Panc1 (cell line): ENCODE measurements around the gene B9D1. TPM values are rescaled to one million over a fixed set of nuclear protein-coding genes. Genes with fewer than 3 reads are reported as not detected.

ENCODE experiments used
- ATAC-seq: fragments of 200-7000 bp; cut with Tn5 transposase; 2 replicates; pipeline ENCODE4 v1.9.1; 2020; ENCODE audit warnings: mild to moderate bottlenecking, moderate library complexity
- BruUV-seq: library from RNA; stranded (reverse); fragments of 400-500 nt; replicated peaks from 2 replicates; lab custom pipeline; 2021; lab: Mats Ljungman, UMichigan
- CTCF ChIA-PET: fragments of 300-600 bp; sonication (Branson Sonifier 250); formaldehyde crosslinking; loops from one replicate; lab custom pipeline; 2022; ENCODE audit warnings: antibody characterized with exemption; lab: Charles Lee
- POLR2A ChIA-PET: fragments of 300-600 bp; sonication (Branson Sonifier 250); formaldehyde crosslinking; loops from one replicate; lab custom pipeline; 2022; ENCODE audit warnings: antibody characterized with exemption; lab: Charles Lee
- DNase-seq: peaks from one replicate; pipeline ENCODE4 v3.0.0-alpha.2; 2010; ENCODE audit warnings: low read depth, low spot score
- H3K27ac ChIP-seq: 2 replicates; pipeline ENCODE4 v1.5.1; 2011; ENCODE audit warnings: mild to moderate bottlenecking, low read length, inconsistent platforms
- H3K27me3 ChIP-seq: fragments of 200-500 bp; sonication (Bioruptor generic); 2 replicates; pipeline ENCODE4 v1.6.0; 2014; ENCODE audit warnings: low read length, inconsistent platforms; ENCODE audit not compliant: control insufficient read depth, insufficient read depth
- H3K36me3 ChIP-seq: fragments of 200-500 bp; sonication (Bioruptor generic); 2 replicates; pipeline ENCODE4 v1.5.1; 2014; ENCODE audit warnings: inconsistent platforms, mild to moderate bottlenecking, low read length, moderate library complexity; ENCODE audit not compliant: control insufficient read depth, insufficient read depth
- H3K4me1 ChIP-seq: 2 replicates; pipeline ENCODE4 v1.5.1; 2011; ENCODE audit warnings: inconsistent platforms, mild to moderate bottlenecking, low read length, moderate library complexity; ENCODE audit not compliant: control insufficient read depth, insufficient read depth
- H3K4me3 ChIP-seq, 2 experiments: 2 replicates each; pipeline ENCODE4 v1.5.1; 2011 to 2012; ENCODE audit warnings: low read depth in 2 of 2, low read length in 2 of 2, mild to moderate bottlenecking in 2 of 2, inconsistent platforms in 1 of 2, moderate library complexity in 1 of 2
- H3K9me3 ChIP-seq: fragments of 200-500 bp; sonication (Bioruptor generic); 2 replicates; pipeline ENCODE4 v1.5.1; 2014; ENCODE audit warnings: low read depth, mild to moderate bottlenecking, inconsistent platforms, low read length, moderate library complexity; ENCODE audit not compliant: control insufficient read depth, insufficient read depth
- CTCF ChIP-seq: fragments of 450-650 bp; IDR thresholded peaks from 2 replicates; pipeline ENCODE4 v1.5.1; 2017; ENCODE audit warnings: mild to moderate bottlenecking
- POLR2AphosphoS5 ChIP-seq: IDR thresholded peaks from 2 replicates; pipeline ENCODE4 v1.6.1; 2012; ENCODE audit warnings: mild to moderate bottlenecking, low read depth, low read length, moderate library complexity
- REST ChIP-seq, 2 experiments: IDR thresholded peaks; 2 replicates each; pipeline ENCODE4 v1.6.1; 2011 to 2012; ENCODE audit warnings: low read depth in 2 of 2, control low read depth in 1 of 2, low read length in 1 of 2, mild to moderate bottlenecking in 1 of 2, moderate library complexity in 1 of 2; ENCODE audit not compliant: insufficient read depth in 1 of 2
- SIN3A ChIP-seq: IDR thresholded peaks from 2 replicates; pipeline ENCODE4 v1.6.1; 2012; ENCODE audit warnings: low read depth, mild to moderate bottlenecking, low read length, moderate library complexity, borderline replicate concordance; ENCODE audit not compliant: insufficient read depth
- TCF7L2 ChIP-seq: IDR thresholded peaks from 2 replicates; pipeline ENCODE4 v1.6.1; 2011; ENCODE audit warnings: mild to moderate bottlenecking, low read depth, low read length, inconsistent platforms
- in situ Hi-C: cut with HindIII; loops from 2 replicates; pipeline ENCODE4 v1.10.0; 2016; ENCODE audit warnings: low sequenced_read_pairs, low pct_unique_long_range_greater_than_20kb
- intact Hi-C: fragments of 100-400 bp; cut with micrococcal nuclease; formaldehyde crosslinking; loops from one replicate; pipeline ENCODE4 v1.10.0; 2022; ENCODE audit not compliant: unreplicated experiment
- total RNA-seq: library from RNA; stranded (reverse); gene quantifications from one replicate; pipeline ENCODE4 v1.2.1, GENCODE V29; 2021; ENCODE audit not compliant: unreplicated experiment

Gene B9D1
- total RNA-seq, 1 experiment from 2014 or later: 19.1 TPM

- no TSS peak for BruUV-seq
- ChIA-PET CTCF (no interaction called here), POLR2A (no interaction called here)
- no peak overlapping the region for H3K4me3 ChIP-seq
- no peaks in the 10 kb centered on the region for H3K36me3 ChIP-seq
- TF ChIP-seq CTCF (no peak), REST (IDR thresholded peaks at IDR 0.05; ENCODE audit: insufficient read depth in 1 of 2, low read depth in 2 of 2, low read length in 1 of 2) (no peak), SIN3A (no peak), POLR2AphosphoS5 (no peak), TCF7L2 (no peak)
- no peaks in the 10 kb centered on the region for H3K9me3 ChIP-seq
- no peak overlapping the region for H3K27ac ChIP-seq
- DNase-seq: no peak
- intact Hi-C loops (no loop called here), in situ Hi-C loops (no loop called here)
- no peaks in the 10 kb centered on the region for H3K27me3 ChIP-seq
- ATAC-seq: no peak
- no peaks in the 10 kb centered on the region for H3K4me1 ChIP-seq
These were observed 58.3 kb downstream of the B9D1 start for GRCh38 chr17:19304209-19304608.

- ChIA-PET CTCF (no interaction called here), POLR2A (no interaction called here)
- in situ Hi-C loops (no loop called here), intact Hi-C loops (no loop called here)
- BruUV-seq: no TSS peak
- Histone ChIP-seq H3K36me3 (no peaks in the 10 kb centered on the region), H3K9me3 (no peaks in the 10 kb centered on the region), H3K4me3 (no peak overlapping the region), H3K27me3 (no peaks in the 10 kb centered on the region), H3K4me1 (no peaks in the 10 kb centered on the region), H3K27ac (no peak overlapping the region)
- DNase-seq (no peak), ATAC-seq (no peak)
- TF ChIP-seq TCF7L2 (no peak), POLR2AphosphoS5 (no peak), SIN3A (no peak), CTCF (no peak), REST (IDR thresholded peaks at IDR 0.05; ENCODE audit: insufficient read depth in 1 of 2, low read depth in 2 of 2, low read length in 1 of 2) (no peak)
These were observed 59.2 kb downstream of the B9D1 start for GRCh38 chr17:19303367-19303776.
